Stomach (tissue), 4 donors: ENCODE measurements around the gene CHAT.

Experiments used
- CTCF ChIP-seq, 7 experiments: fragments of 450-650 bp in 4 of 7; fragments of 200-600 bp in 3 of 7; sonication (generic) in 3 of 7; IDR thresholded peaks; one replicate each; pipeline ENCODE4 v1.5.1; 2016 to 2019; ENCODE audit warnings: antibody characterized with exemption in 7 of 7, control low read depth in 2 of 7, mild to moderate bottlenecking in 1 of 7
- EP300 ChIP-seq: sonication (generic); formaldehyde crosslinking; IDR thresholded peaks from one replicate; pipeline ENCODE4 v1.6.1; 2017; ENCODE audit warnings: antibody characterized with exemption
- POLR2A ChIP-seq, 4 donors: fragments of 450-650 bp; IDR thresholded peaks; one replicate each; pipeline ENCODE4 v1.6.1; 2016; ENCODE audit warnings: antibody characterized with exemption in 4 of 4, control low read depth in 2 of 4, mild to moderate bottlenecking in 1 of 4, moderate library complexity in 1 of 4

- TF ChIP-seq POLR2A (IDR thresholded peaks at IDR 0.05) (no peak), EP300 (no peak), CTCF (IDR thresholded peaks at IDR 0.05) (no peak)
Measured at GRCh38 chr10:49678827-49679479, 65.1 kb downstream of the CHAT start.
